Globus pallidus (tissue), 1 donor: Measurements from ENCODE around the gene TSSK6.

Experiments
- DNase-seq: peaks from one replicate; pipeline ENCODE4 v3.0.0-alpha.2; 2015; ENCODE audit warnings: low spot score

The TSSK6 gene

GRCh38 chr19:19514881-19515641 is at the start of gene TSSK6:
Gene TSSK6, minus strand, starts transcription at chr19:19515548. Its CDS starts 121 bp downstream, at chr19:19515427.
- no peak for DNase-seq

GRCh38 chr19:19563348-19563848 is 48.0 kb upstream of the TSSK6 start:
- no peak for DNase-seq

- no peak for DNase-seq
Measured at GRCh38 chr19:19562665-19563347, 47.5 kb upstream of the TSSK6 start.

GRCh38 chr19:19561946-19562664 is 46.8 kb upstream of the TSSK6 start:
- DNase-seq = no peak

- DNase-seq = no peak
Measured at GRCh38 chr19:19559931-19560330, 44.6 kb upstream of the TSSK6 start.

GRCh38 chr19:19558636-19559035 is 43.3 kb upstream of the TSSK6 start:
- no peak for DNase-seq

- DNase-seq = no peak
Measured at GRCh38 chr19:19558055-19558454, 42.7 kb upstream of the TSSK6 start.

GRCh38 chr19:19554074-19555023 is 39.0 kb upstream of the TSSK6 start:
- DNase-seq = no peak

GRCh38 chr19:19553670-19554069 is 38.3 kb upstream of the TSSK6 start:
- no peak for DNase-seq

- DNase-seq = no peak
Measured at GRCh38 chr19:19552798-19553197, 37.5 kb upstream of the TSSK6 start.

- no peak for DNase-seq
Measured at GRCh38 chr19:19551853-19552192, 36.5 kb upstream of the TSSK6 start.

GRCh38 chr19:19550972-19551852 is 35.9 kb upstream of the TSSK6 start:
- no peak for DNase-seq

GRCh38 chr19:19550485-19550929 is 35.2 kb upstream of the TSSK6 start:
- DNase-seq = no peak

GRCh38 chr19:19549804-19550464 is 34.6 kb upstream of the TSSK6 start:
- DNase-seq = no peak

GRCh38 chr19:19548915-19549759 is 33.8 kb upstream of the TSSK6 start:
- no peak for DNase-seq

- DNase-seq = no peak
Measured at GRCh38 chr19:19547674-19548336, 32.5 kb upstream of the TSSK6 start.

- no peak for DNase-seq
Measured at GRCh38 chr19:19546751-19547162, 31.4 kb upstream of the TSSK6 start.

- no peak for DNase-seq
Measured at GRCh38 chr19:19545707-19546106, 30.4 kb upstream of the TSSK6 start.
